Measurements from ENCODE around the gene MEPCE. TPM values are rescaled to one million over a fixed set of nuclear protein-coding genes. Genes with fewer than 3 reads are reported as not detected.
A peak's percentile ranks its signal among the peaks of the same experiment; 100 is the strongest.

The MEPCE gene
- total RNA-seq, 1 donor from 2014 or later = 18.5 TPM

- Mint-ChIP-seq H3K9me3 (ENCODE audit: unreplicated experiment) (peaks cover 19% of the 10 kb centered on the region), H3K4me3 (ENCODE audit: unreplicated experiment) (peak overlapping the region; percentile 25), H3K27me3 (ENCODE audit: unreplicated experiment) (peaks cover 24% of the 10 kb centered on the region), H3K27ac (ENCODE audit: unreplicated experiment) (no peak overlapping the region), H3K36me3 (ENCODE audit: unreplicated experiment) (no peaks in the 10 kb centered on the region), H3K4me1 (ENCODE audit: low read depth, unreplicated experiment) (no peaks in the 10 kb centered on the region)
- TF ChIP-seq, protein P1, sequence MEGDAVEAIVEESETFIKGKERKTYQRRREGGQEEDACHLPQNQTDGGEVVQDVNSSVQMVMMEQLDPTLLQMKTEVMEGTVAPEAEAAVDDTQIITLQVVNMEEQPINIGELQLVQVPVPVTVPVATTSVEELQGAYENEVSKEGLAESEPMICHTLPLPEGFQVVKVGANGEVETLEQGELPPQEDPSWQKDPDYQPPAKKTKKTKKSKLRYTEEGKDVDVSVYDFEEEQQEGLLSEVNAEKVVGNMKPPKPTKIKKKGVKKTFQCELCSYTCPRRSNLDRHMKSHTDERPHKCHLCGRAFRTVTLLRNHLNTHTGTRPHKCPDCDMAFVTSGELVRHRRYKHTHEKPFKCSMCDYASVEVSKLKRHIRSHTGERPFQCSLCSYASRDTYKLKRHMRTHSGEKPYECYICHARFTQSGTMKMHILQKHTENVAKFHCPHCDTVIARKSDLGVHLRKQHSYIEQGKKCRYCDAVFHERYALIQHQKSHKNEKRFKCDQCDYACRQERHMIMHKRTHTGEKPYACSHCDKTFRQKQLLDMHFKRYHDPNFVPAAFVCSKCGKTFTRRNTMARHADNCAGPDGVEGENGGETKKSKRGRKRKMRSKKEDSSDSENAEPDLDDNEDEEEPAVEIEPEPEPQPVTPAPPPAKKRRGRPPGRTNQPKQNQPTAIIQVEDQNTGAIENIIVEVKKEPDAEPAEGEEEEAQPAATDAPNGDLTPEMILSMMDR (IDR thresholded peaks at IDR 0.05; ENCODE audit: partially characterized antibody, unreplicated experiment) = no peak
- no peak for DNase-seq
These were observed 1.9 kb upstream of the MEPCE start for GRCh38 chr7:100427762-100428198.

DNA sequence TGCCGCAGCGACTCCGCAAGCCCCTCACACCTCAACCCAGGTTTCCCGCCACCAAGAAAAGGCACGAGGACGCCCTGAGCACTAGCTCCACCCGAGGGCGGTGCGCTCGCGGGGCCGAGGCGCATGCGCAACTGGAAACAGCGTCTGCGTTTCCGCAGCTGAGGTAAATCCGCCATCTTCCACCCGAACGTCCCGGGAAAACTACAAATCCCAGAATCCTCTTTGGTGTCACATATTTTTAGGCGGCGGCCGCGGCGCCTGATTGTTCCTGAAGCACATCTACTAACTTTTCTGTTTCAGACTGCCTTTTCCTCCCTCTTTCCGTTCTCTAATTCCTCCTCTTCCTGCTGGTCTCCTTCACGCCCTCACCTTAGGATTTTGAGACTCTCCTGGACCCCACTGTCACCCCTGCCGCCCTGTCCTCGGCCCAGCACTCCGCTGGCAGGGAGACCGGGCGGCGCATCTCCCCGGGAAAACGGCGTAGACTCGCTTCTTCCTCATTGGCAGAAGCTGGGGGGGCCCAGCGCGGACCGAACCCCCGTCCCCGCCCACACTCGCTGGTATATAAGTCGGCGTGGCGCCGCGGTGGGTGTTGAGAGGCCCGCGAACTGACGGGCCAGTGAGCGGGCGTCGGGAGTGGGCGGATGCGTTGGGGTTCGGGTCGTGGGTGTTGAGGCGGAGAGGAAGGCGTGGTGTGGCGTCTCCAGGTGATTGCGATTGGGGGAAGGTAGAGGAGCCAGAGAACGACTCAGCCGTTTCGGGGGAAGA lies 1.2 kb upstream of the MEPCE start, which contains the start of gene ZCWPW1:
ZCWPW1 (minus strand) TSS at position 505 of the 768 bp plus-strand sequence. CDS start 8,054 bp downstream, outside the sequence.
- Mint-ChIP-seq H3K4me3 (ENCODE audit: unreplicated experiment) (peak within 1 kb of the TSS; percentile 96), H3K36me3 (ENCODE audit: unreplicated experiment) (no peaks in the 10 kb centered on the region), H3K9me3 (ENCODE audit: unreplicated experiment) (peaks cover 21% of the 10 kb centered on the region), H3K27ac (ENCODE audit: unreplicated experiment) (peak within 1 kb of the TSS; percentile 98), H3K4me1 (ENCODE audit: low read depth, unreplicated experiment) (no peaks in the 10 kb centered on the region), H3K27me3 (ENCODE audit: unreplicated experiment) (peaks cover 24% of the 10 kb centered on the region)
- DNase-seq = peak; percentile 93
- TF ChIP-seq, protein P1 (IDR thresholded peaks at IDR 0.05; ENCODE audit: partially characterized antibody, unreplicated experiment) = no peak

DNA sequence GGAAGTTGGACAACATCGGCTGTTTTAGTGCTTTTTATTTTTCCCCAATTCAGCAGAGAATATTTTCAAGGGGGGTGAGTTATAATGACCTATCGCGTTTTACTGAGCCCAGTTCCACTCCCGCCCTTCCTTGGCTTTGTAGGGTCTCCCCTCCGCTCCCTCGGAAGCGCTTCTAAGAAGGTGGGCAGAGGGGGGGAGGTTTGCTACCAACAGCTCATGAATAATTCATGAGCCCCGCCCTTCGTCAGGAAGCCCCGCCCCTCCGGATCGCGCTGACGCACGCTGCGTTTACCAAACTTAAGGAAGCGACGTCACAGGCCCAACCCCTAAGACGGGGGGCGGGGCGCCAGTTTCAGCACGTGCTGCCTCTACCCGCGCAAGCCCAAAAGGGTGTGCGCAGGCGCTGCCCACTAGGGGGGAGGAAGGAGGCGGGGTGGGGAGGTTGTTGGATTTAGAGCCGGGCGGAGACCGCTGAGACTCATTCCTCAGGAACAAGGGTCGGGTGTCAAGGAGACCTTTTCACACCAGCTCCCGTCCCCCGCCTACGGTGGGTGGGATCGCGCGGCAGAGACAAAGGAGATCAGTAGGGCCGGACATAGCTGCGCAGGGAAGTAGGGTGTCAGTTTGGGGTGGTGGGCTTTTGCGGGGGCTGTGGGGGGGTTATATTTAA lies 529 bp upstream of the MEPCE start:
- peaks cover 24% of the 10 kb centered on the region for H3K27me3 Mint-ChIP-seq (ENCODE audit: unreplicated experiment)
- TF ChIP-seq, protein P1 (IDR thresholded peaks at IDR 0.05; ENCODE audit: partially characterized antibody, unreplicated experiment) = peak; percentile 63
- H3K27ac Mint-ChIP-seq (ENCODE audit: unreplicated experiment) = peak overlapping the region; percentile 98
- H3K4me1 Mint-ChIP-seq (ENCODE audit: low read depth, unreplicated experiment) = no peaks in the 10 kb centered on the region
- peak; percentile 100 for DNase-seq
- H3K36me3 Mint-ChIP-seq (ENCODE audit: unreplicated experiment) = no peaks in the 10 kb centered on the region
- H3K9me3 Mint-ChIP-seq (ENCODE audit: unreplicated experiment) = peaks cover 24% of the 10 kb centered on the region
- peak overlapping the region; percentile 96 for H3K4me3 Mint-ChIP-seq (ENCODE audit: unreplicated experiment)

- Mint-ChIP-seq H3K36me3 (ENCODE audit: unreplicated experiment) (no peaks in the 10 kb centered on the region), H3K9me3 (ENCODE audit: unreplicated experiment) (peaks cover 26% of the 10 kb centered on the region), H3K4me1 (ENCODE audit: low read depth, unreplicated experiment) (peaks cover 8% of the 10 kb centered on the region), H3K4me3 (ENCODE audit: unreplicated experiment) (peak overlapping the region; percentile 92), H3K27me3 (ENCODE audit: unreplicated experiment) (peaks cover 24% of the 10 kb centered on the region), H3K27ac (ENCODE audit: unreplicated experiment) (peak overlapping the region; percentile 92)
- TF ChIP-seq, protein P1 (IDR thresholded peaks at IDR 0.05; ENCODE audit: partially characterized antibody, unreplicated experiment) = no peak
- no peak for DNase-seq
These were observed 1.1 kb downstream of the MEPCE start for GRCh38 chr7:100430493-100431285.

Measured in glutamatergic neuron (in vitro differentiated cells).